Stomach (tissue), 9 donors: ENCODE data around the gene NEDD4L. TPM values are rescaled to one million over a fixed set of nuclear protein-coding genes. Genes with fewer than 3 reads are reported as not detected.

Source experiments
- DNase-seq, 2 donors: peaks; one replicate each; pipeline versions ENCODE4 v3.0.0 to v3.0.0-alpha.2; 2013 to 2019
- H3K27ac ChIP-seq, 5 donors: fragments of 200-600 bp in 4 of 5; sonication (generic) in 4 of 5; one replicate each; pipeline ENCODE4 v1.5.1; 2013 to 2019; ENCODE audit warnings: mild to moderate bottlenecking in 1 of 5, moderate library complexity in 1 of 5
- H3K27me3 ChIP-seq, 3 donors: fragments of 200-600 bp; sonication (generic); one replicate each; pipeline ENCODE4 v1.5.1; 2017 to 2019; ENCODE audit warnings: mixed run types in 1 of 3
- H3K36me3 ChIP-seq, 4 donors: fragments of 200-600 bp; sonication (generic); 1 replicate in 3 of 4; 2 replicates in 1 of 4; pipeline ENCODE4 v1.5.1; 2016 to 2019
- H3K4me1 ChIP-seq, 4 donors: fragments of 200-600 bp; sonication (generic); one replicate each; pipeline ENCODE4 v1.5.1; 2016 to 2019
- H3K4me3 ChIP-seq, 4 donors: fragments of 200-600 bp; sonication (generic) in 3 of 4; one replicate each; pipeline ENCODE4 v1.5.1; 2016 to 2019; ENCODE audit warnings: mild to moderate bottlenecking in 1 of 4
- H3K9me3 ChIP-seq, 4 donors: fragments of 200-600 bp; sonication (generic); one replicate each; pipeline ENCODE4 v1.5.1; 2016 to 2019
- EP300 ChIP-seq: sonication (generic); formaldehyde crosslinking; IDR thresholded peaks from one replicate; pipeline ENCODE4 v1.6.1; 2017; ENCODE audit warnings: antibody characterized with exemption
- POLR2A ChIP-seq, 4 donors: fragments of 450-650 bp; IDR thresholded peaks; one replicate each; pipeline ENCODE4 v1.6.1; 2016; ENCODE audit warnings: antibody characterized with exemption in 4 of 4, control low read depth in 2 of 4, mild to moderate bottlenecking in 1 of 4, moderate library complexity in 1 of 4
- POLR2AphosphoS5 ChIP-seq, 3 donors: sonication (generic); formaldehyde crosslinking; IDR thresholded peaks; one replicate each; pipeline ENCODE4 v1.6.1; 2016; ENCODE audit warnings: antibody characterized with exemption in 3 of 3
- WGBS, 5 donors: extraction: QIAGEN DNeasy Blood & Tissue Kit in 3 of 5; methylation state at CpG; one replicate each; pipeline versions ENCODE4 v1.1.5 to v1.1.7; 2013 to 2018; 5-methylcytosine and 5-hydroxymethylcytosine counted together
- intact Hi-C: fragments of 100-400 bp; cut with DNase I; formaldehyde crosslinking; loops from one replicate; pipeline ENCODE4 v1.15.1; 2023; ENCODE audit warnings: low total_unique reads
- polyA plus RNA-seq, 3 donors: library from polyadenylated mRNA; stranded (reverse); fragments of 200-250 nt; gene quantifications; one replicate each; pipeline ENCODE4 v1.2.3, GENCODE V29; 2013
- total RNA-seq, 5 donors: library from RNA; depleted of rRNA; stranded (reverse); fragments of >200 nt; gene quantifications; one replicate each; pipeline versions ENCODE4 v1.1.0 to v1.2.3, GENCODE V29; 2014 to 2016
- TF ChIP-seq, protein P1 (sequence below), 7 experiments: fragments of 450-650 bp in 4 of 7; fragments of 200-600 bp in 3 of 7; sonication (generic) in 3 of 7; IDR thresholded peaks; one replicate each; pipeline ENCODE4 v1.5.1; 2016 to 2019; ENCODE audit warnings: antibody characterized with exemption in 7 of 7, control low read depth in 2 of 7, mild to moderate bottlenecking in 1 of 7
- donor health status: healthy with polysubstance abuse.
- donor health status: Bipolar disorder and iron deficiency.
- donor health status: healthy.

NEDD4L gene
- total and polyA plus RNA-seq, 8 donors = 46.1 to 315 (median 129) TPM

DNA sequence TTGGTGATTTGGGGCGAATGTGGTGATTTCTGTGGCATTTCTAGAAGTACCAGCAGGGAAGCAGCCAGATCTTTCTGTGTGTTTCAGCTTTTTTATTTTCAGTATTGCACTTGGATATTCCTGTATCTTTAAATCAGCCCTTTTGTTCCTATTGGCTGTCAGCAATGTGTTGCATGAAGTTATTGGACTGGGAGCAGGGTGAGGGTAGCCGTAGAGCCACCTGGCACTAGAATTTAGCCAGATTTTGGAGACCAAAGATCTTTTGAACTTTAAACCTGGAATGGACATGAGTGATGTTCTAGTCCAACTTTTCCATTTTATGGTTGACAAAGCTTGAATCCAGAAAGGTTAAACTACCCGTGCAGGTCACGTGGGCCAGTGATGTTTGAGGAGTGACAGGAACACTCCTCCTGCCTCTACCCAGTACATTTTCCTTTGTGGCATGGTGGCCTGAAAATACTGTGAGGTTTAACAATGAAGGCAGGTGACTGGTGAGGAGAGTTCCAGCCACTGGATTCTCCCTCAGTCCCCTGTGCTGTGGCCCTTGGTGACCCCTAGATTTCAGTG lies 122.3 kb downstream of the NEDD4L start:
- no peak for TF ChIP-seq POLR2AphosphoS5 (IDR thresholded peaks at IDR 0.05)
- TF ChIP-seq EP300 = no peak
- no peak for TF ChIP-seq POLR2A (IDR thresholded peaks at IDR 0.05)
- TF ChIP-seq, protein P1, sequence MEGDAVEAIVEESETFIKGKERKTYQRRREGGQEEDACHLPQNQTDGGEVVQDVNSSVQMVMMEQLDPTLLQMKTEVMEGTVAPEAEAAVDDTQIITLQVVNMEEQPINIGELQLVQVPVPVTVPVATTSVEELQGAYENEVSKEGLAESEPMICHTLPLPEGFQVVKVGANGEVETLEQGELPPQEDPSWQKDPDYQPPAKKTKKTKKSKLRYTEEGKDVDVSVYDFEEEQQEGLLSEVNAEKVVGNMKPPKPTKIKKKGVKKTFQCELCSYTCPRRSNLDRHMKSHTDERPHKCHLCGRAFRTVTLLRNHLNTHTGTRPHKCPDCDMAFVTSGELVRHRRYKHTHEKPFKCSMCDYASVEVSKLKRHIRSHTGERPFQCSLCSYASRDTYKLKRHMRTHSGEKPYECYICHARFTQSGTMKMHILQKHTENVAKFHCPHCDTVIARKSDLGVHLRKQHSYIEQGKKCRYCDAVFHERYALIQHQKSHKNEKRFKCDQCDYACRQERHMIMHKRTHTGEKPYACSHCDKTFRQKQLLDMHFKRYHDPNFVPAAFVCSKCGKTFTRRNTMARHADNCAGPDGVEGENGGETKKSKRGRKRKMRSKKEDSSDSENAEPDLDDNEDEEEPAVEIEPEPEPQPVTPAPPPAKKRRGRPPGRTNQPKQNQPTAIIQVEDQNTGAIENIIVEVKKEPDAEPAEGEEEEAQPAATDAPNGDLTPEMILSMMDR (IDR thresholded peaks at IDR 0.05) = no peak
- Histone ChIP-seq H3K4me3 (no peak overlapping the region), H3K9me3 (no peaks in the 10 kb centered on the region), H3K27ac (no peak overlapping the region), H3K27me3 (no peaks in the 10 kb centered on the region), H3K4me1 (peaks cover 0 to 10% (median 6%) of the 10 kb centered on the region in 4 donors), H3K36me3 (peaks cover 0 to 17% (median 11%) of the 10 kb centered on the region in 4 donors)
- DNase-seq = no peak
- WGBS, 5 donors = 82 to 94% (median 92%) methylated on average over 4 of the region's 4 CpGs
- intact Hi-C loops = no loop called here

DNA sequence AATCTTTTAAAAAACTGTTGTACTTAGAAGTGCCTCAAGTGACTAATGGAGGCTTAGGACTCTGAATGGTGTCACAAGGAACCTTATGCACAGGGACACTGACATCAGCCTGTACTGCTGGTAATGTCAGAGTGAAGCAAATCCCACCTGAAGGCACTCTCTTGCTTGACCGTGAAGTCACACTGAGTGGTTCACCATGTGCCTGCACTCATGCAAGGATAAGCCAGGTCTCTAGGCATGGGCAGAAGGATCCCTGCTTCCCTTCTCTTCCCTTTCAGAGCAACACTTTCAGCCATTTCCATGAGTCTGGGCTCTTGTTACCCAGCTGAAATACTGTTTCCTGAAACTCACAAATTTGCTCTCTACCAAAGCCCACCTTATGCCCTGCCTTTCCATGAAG lies 123.0 kb downstream of the NEDD4L start:
- H3K27me3 ChIP-seq = no peaks in the 10 kb centered on the region
- WGBS, 5 donors = 75 to 94% (median 84%) methylated on average over 1 of the region's 1 CpG
- DNase-seq = no peak
- H3K36me3 ChIP-seq = peaks cover 0 to 17% (median 15%) of the 10 kb centered on the region in 4 donors
- intact Hi-C loops = no loop called here
- H3K27ac ChIP-seq = no peak overlapping the region
- peaks cover 0 to 6% (median 3%) of the 10 kb centered on the region in 4 donors for H3K4me1 ChIP-seq
- H3K9me3 ChIP-seq = no peaks in the 10 kb centered on the region
- TF ChIP-seq POLR2AphosphoS5 (IDR thresholded peaks at IDR 0.05) (no peak), EP300 (no peak), POLR2A (IDR thresholded peaks at IDR 0.05) (no peak)
- TF ChIP-seq, protein P1 (IDR thresholded peaks at IDR 0.05) = no peak
- no peak overlapping the region for H3K4me3 ChIP-seq

DNA sequence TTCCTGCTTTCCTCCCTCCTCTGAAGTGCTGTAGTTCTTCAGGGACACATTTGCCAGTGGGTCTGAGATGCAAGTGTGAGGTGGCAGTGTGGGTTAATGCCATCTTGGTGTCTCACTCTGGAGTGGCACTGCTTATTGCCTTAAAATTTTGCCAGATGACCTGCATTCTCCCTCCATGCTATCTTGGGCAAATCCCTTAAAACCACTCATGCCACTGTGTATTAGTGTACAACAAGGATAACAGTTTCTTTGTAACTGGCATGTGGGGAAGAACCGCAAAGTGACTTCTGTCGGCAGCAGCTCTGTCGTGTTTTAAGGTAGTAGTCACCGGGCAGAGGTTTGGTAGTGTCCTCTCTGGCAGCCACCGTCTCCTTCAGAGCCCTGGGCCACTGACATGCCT lies 124.2 kb downstream of the NEDD4L start:
- Histone ChIP-seq H3K27me3 (no peaks in the 10 kb centered on the region), H3K9me3 (no peaks in the 10 kb centered on the region), H3K27ac (no peak overlapping the region), H3K4me3 (no peak overlapping the region), H3K4me1 (no peaks in the 10 kb centered on the region), H3K36me3 (peaks cover 0 to 18% (median 14%) of the 10 kb centered on the region in 4 donors)
- intact Hi-C loops = no loop called here
- 88 to 95% (median 94%) methylated on average over 5 of the region's 5 CpGs for WGBS, 5 donors
- TF ChIP-seq EP300 = no peak
- TF ChIP-seq POLR2A (IDR thresholded peaks at IDR 0.05) = no peak
- TF ChIP-seq, protein P1 (IDR thresholded peaks at IDR 0.05) = no peak
- TF ChIP-seq POLR2AphosphoS5 (IDR thresholded peaks at IDR 0.05) = no peak
- DNase-seq = no peak

DNA sequence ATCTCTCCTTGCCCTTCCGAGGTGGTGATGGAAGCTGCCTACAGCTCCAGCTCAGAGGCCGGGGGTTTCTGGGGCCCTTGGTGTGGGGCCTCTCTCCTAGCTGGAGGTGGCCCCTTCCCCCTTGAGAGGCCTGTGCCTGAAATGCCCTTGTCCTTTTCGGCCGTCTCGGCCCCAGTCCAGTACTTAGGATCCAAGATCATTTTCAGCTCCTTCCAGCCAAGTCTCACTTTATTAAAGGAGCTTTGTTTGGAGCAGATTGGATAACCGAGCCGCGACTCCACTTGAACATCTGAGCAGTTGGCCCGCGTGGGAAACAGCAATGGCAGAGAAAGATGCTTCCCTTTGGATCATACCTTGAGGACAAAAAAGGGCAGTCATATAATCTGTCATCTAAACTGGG lies 125.0 kb downstream of the NEDD4L start:
- Histone ChIP-seq H3K36me3 (peaks cover 0 to 18% (median 13%) of the 10 kb centered on the region in 4 donors), H3K27me3 (no peaks in the 10 kb centered on the region), H3K4me1 (no peaks in the 10 kb centered on the region), H3K4me3 (no peak overlapping the region), H3K9me3 (no peaks in the 10 kb centered on the region), H3K27ac (no peak overlapping the region)
- intact Hi-C loops = no loop called here
- TF ChIP-seq POLR2AphosphoS5 (IDR thresholded peaks at IDR 0.05) = no peak
- TF ChIP-seq, protein P1 (IDR thresholded peaks at IDR 0.05) = no peak
- no peak for TF ChIP-seq EP300
- no peak for TF ChIP-seq POLR2A (IDR thresholded peaks at IDR 0.05)
- 77 to 95% (median 87%) methylated on average over 10 of the region's 10 CpGs for WGBS, 5 donors
- DNase-seq = no peak
